ENCODE measurements around the gene CADPS2.

CADPS2 gene

GRCh38 chr7:122521767-122522166 lies 364.5 kb downstream of the CADPS2 start:
- no peak for DNase-seq (ENCODE audit: low spot score)

DNA sequence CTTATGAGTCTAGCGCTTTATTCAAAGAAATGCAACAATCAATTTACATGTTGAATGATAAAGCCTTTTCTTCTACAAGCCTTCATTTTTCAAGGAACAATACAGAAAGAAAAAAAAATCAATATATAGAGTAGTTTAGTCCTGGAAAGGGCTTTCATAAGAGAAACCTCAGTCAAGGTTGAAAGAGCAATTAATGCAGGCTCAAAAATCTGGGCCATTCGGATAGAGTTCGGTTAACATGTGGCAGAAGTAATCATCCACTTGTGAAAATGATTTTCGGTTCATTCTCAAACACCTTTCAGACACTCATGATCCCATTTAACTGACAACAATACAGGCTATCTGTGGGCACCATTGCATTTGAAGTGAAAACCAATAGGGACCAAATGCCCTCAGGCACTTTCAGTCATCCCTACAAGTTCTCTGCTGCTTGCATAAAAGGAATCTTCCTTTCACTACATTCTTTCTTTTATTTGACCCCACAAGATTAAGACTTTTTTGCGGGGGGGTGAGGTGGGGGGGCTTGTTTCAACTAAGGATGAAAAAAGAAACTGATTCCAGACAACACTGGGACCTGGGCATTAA lies 365.2 kb downstream of the CADPS2 start:
- DNase-seq (ENCODE audit: low spot score): no peak

GRCh38 chr7:122518488-122518887 lies 367.8 kb downstream of the CADPS2 start:
- no peak for DNase-seq (ENCODE audit: low spot score)

DNA sequence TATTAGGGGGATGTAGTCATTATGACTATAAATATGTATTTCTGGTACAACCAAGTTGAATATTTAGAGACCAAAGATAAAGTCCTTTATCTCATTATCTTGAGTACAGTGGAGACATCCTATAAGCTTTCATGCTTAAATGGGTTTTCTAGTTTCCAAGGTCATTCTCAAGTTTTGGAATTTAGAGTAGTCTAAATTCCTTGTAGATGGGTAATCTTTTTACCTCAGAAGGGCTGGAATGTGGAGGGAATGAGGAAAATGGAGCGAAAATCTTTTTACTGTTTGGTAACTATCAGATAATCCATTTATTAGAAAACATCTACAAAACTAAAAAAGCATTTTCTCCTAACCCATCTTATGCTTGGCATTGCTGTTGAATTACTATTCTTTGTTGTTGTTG lies 368.7 kb downstream of the CADPS2 start:
- no peak for DNase-seq (ENCODE audit: low spot score)

DNA sequence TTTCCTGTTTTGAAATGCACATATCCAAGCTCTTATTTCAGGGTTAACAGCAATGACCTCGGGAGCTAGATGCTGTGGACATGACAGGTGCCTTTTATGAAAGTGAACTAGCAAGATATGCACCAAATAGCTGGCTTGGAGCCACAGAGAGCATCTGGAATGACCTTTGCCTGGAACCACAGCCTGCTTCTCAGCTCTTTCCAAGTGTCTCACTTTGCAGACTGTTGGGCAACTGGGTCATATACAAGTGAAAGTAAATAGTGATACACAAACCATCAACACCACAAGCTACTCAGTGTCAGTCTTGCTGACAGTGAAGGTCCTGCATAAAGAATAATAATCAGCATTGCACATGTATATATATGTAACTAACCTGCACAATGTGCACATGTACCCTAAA lies 370.9 kb downstream of the CADPS2 start:
- DNase-seq (ENCODE audit: low spot score): no peak

DNA sequence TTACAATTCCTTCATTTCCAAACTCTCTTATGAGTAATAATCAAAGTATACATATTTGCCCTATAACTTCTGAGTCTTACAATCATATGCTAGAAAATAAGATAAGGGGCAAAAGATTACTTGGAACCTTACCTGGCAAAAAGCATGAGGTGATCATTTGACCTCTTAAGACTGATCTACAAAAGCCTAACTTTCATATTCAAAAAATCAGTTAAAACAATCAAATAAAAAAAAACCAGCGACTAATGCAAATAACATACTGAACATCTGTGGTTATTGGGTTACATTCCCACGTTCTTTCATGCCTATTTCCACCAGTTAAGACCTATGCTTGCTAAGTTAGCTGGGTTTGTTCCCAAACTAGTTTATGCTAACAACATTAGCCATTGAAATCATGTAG lies 375.0 kb downstream of the CADPS2 start:
- DNase-seq (ENCODE audit: low spot score): no peak

- DNase-seq (ENCODE audit: low spot score): no peak
These were observed 378.7 kb downstream of the CADPS2 start for GRCh38 chr7:122507591-122507990.

GRCh38 chr7:122492007-122492406 lies 394.3 kb downstream of the CADPS2 start:
- no peak for DNase-seq (ENCODE audit: low spot score)

- DNase-seq (ENCODE audit: low spot score): no peak
These were observed 398.0 kb downstream of the CADPS2 start for GRCh38 chr7:122488241-122488640.

- DNase-seq (ENCODE audit: low spot score): no peak
These were observed 399.1 kb downstream of the CADPS2 start for GRCh38 chr7:122487131-122487530.

DNA sequence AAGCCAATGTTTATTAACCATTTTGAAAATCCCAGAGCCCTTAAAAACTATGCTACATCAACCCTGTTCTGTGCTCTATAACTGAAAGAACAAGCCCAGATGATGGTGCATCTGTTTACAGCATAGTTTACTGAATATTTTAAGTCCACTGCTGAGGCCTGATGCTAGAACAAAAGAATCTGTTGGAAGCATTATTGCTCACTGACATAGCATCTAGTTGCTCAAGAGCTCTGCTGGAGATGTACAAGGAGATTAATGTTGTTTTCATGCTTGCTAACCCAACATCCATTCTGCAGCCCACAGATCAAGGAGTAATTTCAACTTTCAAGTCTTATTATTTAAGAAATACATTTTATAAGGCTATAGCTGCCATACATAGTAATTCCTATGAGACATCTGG lies 400.4 kb downstream of the CADPS2 start:
- DNase-seq (ENCODE audit: low spot score): no peak

DNA sequence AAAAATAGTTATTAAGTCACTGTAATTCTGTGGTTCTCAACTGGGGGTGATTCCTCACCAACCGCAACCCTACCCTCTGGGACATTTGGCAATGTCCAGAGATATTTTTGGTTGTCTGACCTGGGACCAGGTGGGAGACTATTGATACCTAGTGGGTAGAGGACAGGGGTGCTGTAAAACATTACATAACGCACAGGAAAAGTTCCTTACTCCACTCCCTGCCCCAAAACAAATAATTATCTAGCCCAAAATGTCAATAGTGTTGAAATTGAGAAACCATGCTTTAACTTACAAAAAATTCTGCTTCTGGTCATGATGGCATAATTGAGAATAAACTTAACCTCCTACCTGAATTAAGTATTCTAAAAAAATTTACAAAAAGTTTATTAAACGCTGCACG lies 404.0 kb downstream of the CADPS2 start:
- no peak for DNase-seq (ENCODE audit: low spot score)

DNA sequence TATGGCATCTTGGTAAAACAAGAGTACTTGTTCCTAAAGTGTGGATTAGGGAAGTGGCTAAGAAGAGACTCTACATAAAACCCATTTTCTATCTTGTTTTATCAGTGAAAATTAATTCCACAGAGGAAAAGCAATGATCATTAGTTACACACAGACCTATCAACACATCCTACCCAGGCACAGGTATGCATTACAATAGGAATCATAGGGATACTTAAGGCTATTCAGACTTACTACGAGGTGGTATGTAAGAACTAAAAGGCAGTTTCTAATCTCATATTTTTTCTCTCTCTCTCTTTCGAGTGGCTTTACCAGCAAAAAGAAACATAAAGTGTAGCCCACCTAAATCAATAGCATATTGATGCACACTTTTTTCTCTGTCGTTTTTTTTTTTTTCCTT lies 415.4 kb downstream of the CADPS2 start:
- DNase-seq (ENCODE audit: low spot score): no peak

- DNase-seq (ENCODE audit: low spot score): no peak
These were observed 417.3 kb downstream of the CADPS2 start for GRCh38 chr7:122468945-122469344.

- DNase-seq (ENCODE audit: low spot score): no peak
These were observed 418.4 kb downstream of the CADPS2 start for GRCh38 chr7:122467661-122468449.

DNA sequence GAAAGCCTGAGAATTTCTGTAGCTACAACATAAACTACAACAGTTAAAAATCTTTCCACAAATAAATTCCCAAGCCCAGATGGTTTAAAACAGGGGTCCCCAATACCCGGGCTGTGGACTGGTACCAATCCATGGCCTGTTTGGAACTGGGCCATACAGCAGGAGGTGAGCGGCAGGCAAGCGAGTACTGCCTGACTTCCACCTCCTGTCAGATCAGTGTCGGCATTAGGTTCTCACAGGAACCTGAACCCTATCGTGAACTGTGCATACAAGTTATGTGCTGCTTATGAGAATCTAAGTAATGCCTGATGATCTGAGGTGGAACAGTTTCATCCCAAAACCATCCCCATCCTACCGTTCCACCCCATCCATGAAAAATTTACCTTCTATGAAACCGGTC lies 421.0 kb downstream of the CADPS2 start:
- DNase-seq (ENCODE audit: low spot score): no peak

DNA sequence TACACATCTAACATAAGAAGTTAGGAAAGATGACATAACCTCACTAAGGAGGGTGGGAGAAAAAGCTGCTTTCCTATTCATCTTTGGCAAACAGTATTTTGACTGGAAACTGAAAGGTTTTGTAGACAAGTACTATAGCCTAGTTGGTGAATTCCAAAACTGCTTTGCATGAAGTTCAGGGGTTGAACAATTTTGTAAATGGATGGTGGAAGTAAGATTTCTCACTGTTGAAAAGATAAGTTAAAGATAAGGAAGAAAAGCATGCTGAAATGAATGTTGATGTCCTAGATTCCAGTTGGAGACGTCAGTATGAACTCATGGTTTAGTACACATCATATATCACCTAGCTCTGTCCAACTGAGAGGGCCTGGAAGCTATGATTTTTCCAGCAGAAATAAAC lies 422.6 kb downstream of the CADPS2 start:
- DNase-seq (ENCODE audit: low spot score): no peak

DNA sequence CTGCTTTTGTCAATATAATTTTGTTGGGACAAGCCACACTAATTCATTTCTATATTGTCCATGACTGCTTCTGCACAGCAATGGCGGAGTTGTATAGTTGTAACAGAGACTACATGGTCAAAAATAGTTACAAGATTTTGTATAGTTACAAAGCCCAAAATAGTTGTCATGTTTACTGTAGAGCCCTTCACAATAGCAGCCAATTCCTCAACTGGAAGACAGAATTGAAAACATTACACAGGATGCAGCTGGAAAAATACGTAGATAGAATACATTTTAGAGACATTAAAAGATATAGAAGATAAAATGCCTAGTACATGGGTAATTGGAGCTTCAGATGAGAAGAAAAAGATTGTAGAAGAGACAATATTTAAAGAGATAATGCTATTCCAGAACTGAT lies 425.3 kb downstream of the CADPS2 start:
- no peak for DNase-seq (ENCODE audit: low spot score)

DNA sequence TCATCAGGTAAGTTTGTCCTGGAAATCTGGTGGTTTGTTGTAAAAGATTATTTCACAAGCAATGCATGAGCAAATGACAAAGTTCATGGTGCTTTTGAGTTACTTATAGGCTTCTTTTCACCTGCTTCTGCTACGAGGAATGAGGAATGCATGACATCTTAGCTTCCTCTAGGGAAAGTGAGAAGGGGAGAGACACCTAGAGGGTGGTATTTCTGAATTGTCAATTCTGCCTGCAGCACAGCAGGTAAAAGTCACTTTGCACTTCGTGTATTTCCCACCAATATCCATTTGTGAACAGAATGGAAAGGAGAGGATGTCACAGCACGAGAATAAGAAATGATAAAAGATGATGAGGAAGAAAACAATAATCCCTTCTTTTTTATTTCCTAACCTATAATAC lies 428.3 kb downstream of the CADPS2 start:
- no peak for DNase-seq (ENCODE audit: low spot score)

DNA sequence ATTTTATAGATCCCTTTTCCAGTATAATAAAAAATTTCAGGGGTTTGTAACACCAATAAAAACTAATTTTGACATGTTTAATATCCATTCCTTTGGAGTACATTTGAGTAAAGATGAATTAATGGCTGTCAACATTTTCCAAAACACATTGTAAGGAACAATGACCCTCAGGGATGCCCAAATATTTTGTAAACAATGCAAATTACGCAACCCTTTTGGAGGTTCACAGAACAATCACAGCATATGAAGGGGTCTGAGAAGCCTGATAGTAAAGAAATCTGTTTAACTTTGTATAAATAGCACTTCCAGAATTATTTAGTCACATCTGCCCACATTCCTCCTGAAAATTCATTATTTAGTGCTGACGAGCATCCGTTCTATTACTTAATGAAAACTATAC lies 428.9 kb downstream of the CADPS2 start:
- DNase-seq (ENCODE audit: low spot score): no peak

GRCh38 chr7:122454776-122455507 lies 431.3 kb downstream of the CADPS2 start:
- DNase-seq (ENCODE audit: low spot score): no peak

GRCh38 chr7:122453432-122453831 lies 432.8 kb downstream of the CADPS2 start:
- DNase-seq (ENCODE audit: low spot score): no peak

DNA sequence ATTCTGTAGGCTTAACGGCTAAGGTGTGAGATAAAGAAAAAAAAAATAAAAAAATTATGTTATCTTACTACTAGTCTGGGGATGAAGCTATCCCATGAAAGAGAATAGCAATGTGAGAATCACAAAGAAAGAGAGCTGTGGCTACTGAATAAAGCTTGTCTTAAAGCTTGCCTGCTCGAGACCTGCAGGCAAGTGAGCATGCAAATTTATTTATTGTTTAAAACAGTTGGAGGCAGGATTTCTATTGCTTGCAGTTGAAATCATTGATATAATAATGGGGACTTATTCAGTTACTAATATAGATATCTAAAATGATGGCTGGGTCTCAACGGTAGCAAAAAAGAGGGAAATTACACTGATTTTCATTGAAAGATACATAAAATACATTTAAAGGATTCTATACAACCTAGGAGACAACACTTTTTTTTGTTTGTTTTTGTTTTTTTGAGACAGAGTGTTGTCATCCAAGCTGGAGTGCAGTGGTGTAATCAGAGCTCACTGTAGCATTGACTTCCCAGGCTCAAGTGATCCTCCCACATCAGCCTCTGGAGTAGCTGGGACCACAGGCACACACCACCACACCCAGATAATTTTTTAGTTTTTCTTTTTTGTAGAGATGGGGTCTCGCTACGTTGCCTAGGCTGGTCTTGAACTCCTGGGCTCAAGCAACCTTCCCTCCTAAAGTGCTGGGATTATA lies 437.2 kb downstream of the CADPS2 start:
- no peak for DNase-seq (ENCODE audit: low spot score)
